Adipocyte (in vitro differentiated cells): ENCODE measurements around the gene INPPL1.
"Not testable (repeated sequence)": the region's sequence is repeated elsewhere in the genome, so short reads cannot be mapped to it uniquely, and the experiment has no call there.

Experiments used
- DNase-seq: peaks from one replicate; pipeline ENCODE4 v3.0.0-alpha.2; 2015; ENCODE audit warnings: low read depth
- H3K27me3 ChIP-seq: replicated peaks from 2 replicates; pipeline ENCODE4 v1.7.0; 2013; ENCODE audit warnings: mild to moderate bottlenecking, low read length, moderate library complexity; ENCODE audit not compliant: control insufficient read depth, insufficient read depth
- H3K36me3 ChIP-seq: 2 replicates; pipeline ENCODE4 v1.7.0; 2013; ENCODE audit warnings: low read length, mild to moderate bottlenecking, moderate library complexity; ENCODE audit not compliant: control insufficient read depth, insufficient read depth, severe bottlenecking
- H3K4me1 ChIP-seq: 2 replicates; pipeline ENCODE4 v1.7.0; 2013; ENCODE audit warnings: mild to moderate bottlenecking, low read length, moderate library complexity; ENCODE audit not compliant: control insufficient read depth, insufficient read depth
- H3K4me3 ChIP-seq: 2 replicates; pipeline ENCODE4 v1.7.0; 2013; ENCODE audit warnings: mild to moderate bottlenecking, low read length, moderate library complexity
- H3K9ac ChIP-seq: 2 replicates; pipeline ENCODE4 v1.7.0; 2013; ENCODE audit warnings: mild to moderate bottlenecking, low read length, moderate library complexity
- H3K9me3 ChIP-seq: 2 replicates; pipeline ENCODE4 v1.7.0; 2013; ENCODE audit warnings: mild to moderate bottlenecking, low read length, moderate library complexity; ENCODE audit not compliant: control insufficient read depth

Gene INPPL1, protein sequence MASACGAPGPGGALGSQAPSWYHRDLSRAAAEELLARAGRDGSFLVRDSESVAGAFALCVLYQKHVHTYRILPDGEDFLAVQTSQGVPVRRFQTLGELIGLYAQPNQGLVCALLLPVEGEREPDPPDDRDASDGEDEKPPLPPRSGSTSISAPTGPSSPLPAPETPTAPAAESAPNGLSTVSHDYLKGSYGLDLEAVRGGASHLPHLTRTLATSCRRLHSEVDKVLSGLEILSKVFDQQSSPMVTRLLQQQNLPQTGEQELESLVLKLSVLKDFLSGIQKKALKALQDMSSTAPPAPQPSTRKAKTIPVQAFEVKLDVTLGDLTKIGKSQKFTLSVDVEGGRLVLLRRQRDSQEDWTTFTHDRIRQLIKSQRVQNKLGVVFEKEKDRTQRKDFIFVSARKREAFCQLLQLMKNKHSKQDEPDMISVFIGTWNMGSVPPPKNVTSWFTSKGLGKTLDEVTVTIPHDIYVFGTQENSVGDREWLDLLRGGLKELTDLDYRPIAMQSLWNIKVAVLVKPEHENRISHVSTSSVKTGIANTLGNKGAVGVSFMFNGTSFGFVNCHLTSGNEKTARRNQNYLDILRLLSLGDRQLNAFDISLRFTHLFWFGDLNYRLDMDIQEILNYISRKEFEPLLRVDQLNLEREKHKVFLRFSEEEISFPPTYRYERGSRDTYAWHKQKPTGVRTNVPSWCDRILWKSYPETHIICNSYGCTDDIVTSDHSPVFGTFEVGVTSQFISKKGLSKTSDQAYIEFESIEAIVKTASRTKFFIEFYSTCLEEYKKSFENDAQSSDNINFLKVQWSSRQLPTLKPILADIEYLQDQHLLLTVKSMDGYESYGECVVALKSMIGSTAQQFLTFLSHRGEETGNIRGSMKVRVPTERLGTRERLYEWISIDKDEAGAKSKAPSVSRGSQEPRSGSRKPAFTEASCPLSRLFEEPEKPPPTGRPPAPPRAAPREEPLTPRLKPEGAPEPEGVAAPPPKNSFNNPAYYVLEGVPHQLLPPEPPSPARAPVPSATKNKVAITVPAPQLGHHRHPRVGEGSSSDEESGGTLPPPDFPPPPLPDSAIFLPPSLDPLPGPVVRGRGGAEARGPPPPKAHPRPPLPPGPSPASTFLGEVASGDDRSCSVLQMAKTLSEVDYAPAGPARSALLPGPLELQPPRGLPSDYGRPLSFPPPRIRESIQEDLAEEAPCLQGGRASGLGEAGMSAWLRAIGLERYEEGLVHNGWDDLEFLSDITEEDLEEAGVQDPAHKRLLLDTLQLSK

DNA sequence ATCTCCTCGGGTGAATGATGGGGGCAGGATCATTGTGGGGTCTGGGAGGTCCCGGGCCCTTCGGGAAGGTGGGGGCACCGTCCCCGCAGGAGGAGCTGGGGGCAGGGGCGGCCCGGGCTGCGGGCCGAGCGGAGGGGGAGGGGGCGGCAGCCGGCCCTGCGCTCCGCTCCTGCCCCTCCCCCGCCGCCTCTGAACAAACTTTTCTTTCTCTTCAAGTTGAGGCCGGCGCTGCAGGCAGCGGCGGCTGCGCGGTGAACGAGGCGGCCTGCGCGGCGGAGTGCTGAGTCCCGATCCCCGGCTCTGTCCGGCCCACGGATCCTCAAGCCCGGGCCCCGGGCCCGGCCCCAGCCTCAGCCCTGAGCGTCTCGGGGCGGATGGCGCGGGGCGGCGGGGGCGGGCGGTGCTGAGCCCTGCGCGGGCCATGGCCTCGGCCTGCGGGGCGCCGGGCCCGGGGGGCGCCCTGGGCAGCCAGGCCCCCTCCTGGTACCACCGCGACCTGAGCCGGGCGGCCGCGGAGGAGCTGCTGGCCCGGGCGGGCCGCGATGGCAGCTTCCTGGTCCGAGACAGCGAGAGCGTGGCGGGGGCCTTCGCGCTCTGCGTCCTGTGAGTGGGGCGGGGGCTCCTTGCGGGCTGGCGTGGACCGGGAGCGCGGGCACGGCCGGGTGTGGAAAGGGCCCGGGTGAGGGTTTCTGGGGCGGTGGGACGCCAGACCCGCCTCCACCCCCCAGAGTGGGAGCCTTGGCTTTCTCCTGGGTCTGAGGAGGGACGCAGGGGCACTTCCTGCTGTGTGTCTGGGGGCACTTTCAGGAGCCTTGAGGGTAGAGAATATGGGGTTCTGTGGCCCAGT lies at the start of gene INPPL1:
INPPL1 (plus strand) TSS at position 204 of the 847 bp plus-strand sequence; CDS start at position 422, 218 bp downstream.
- peak; percentile 80 for DNase-seq
- Histone ChIP-seq H3K27me3 (no peaks in the 10 kb centered on the region), H3K36me3 (peaks cover 26% of the 10 kb centered on the region), H3K9ac (peak within 1 kb of the TSS; percentile 94), H3K4me1 (peaks cover 18% of the 10 kb centered on the region), H3K4me3 (peak within 1 kb of the TSS; percentile 89), H3K9me3 (no peaks in the 10 kb centered on the region)

DNA sequence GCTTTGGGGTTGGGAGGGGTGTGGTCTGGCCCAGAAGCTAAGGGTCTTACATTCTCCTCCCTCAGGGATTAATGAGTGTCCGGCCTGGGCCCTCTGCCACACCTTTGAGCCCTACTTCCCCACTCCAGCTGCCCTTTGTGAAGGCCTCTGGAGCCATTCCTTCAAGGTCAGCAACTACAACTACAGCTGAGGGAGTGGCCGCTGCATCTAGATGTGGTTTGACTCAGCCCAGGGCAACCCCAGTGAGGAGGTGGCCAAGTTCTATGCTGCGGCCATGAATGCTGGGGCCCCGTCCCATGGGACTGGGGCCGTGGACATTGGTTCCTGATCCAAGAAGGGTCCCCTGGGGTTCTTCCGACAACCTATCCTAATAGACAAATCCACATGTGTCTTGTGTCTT lies 46.9 kb upstream of the INPPL1 start:
- H3K27me3 ChIP-seq = peaks cover 9% of the 10 kb centered on the region
- H3K9me3 ChIP-seq = no peaks in the 10 kb centered on the region
- H3K9ac ChIP-seq = no peak overlapping the region
- no peak for DNase-seq
- H3K36me3 ChIP-seq = no peaks in the 10 kb centered on the region
- no peak overlapping the region for H3K4me3 ChIP-seq
- H3K4me1 ChIP-seq = no peaks in the 10 kb centered on the region

DNA sequence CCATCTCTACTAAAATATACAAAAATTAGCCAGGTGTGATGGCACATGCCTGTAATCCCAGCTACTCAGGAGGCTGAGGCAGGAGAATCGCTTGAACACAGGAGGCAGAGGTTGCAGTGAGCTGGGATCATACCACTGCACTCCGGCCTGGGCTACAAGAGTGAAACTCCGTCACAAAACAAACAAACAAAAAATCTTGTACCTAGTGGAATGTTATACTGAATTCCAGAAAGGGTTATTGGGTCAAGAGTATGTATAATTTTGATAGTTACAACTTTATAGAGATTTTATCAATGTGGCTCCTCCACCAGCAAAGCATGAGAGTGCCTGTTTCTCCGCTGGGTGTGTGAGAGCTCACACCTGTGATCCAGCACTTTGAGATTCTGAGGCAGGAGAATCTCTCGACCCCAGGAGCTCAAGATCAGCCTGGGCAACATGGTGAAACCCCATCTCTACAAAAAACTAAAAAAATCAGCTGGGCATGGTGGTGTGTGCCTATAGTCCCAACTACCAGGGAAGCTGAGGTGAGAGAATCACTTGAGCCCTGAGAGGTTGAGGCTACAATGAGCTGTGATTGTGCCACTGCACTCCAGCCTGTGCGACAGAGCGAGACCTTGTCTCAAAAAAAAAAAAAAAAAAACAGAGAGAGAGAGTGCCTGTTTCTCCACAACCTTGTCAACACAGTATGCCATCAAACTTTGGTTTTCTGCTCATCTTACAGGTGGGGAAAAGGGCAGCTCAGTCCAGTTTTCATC lies 45.3 kb upstream of the INPPL1 start:
- Histone ChIP-seq H3K4me3 (no peak overlapping the region), H3K9ac (no peak overlapping the region), H3K4me1 (no peaks in the 10 kb centered on the region), H3K9me3 (no peaks in the 10 kb centered on the region), H3K27me3 (peaks cover 9% of the 10 kb centered on the region), H3K36me3 (no peaks in the 10 kb centered on the region)
- DNase-seq = no peak

DNA sequence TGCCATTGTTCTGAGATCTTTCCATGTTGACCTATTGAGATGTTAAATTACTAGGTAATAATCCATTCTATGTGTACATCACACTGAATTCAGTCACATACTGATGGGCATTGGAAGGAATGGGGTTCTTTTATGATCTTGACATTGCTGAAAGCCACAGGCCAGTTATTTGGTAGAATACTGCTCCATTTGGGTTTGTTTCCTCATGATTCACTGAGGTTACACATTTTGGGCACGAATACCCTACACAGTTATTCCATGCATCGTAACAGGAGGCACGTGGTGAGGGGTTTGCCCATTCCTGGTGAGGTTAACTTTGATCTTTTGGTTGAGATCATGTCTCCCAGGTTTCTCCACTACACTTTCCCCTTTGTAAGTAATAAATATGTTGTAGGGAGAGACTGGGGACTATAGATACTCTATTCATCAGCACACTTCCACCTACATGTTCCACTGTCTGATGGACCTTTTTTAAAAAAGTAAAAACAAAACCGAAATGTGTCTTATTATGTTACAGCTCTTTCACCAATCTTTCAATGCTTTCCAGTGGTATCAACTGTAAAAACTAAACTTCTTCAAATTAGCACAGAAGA lies 44.7 kb upstream of the INPPL1 start:
- H3K27me3 ChIP-seq = peaks cover 9% of the 10 kb centered on the region
- no peak overlapping the region for H3K4me3 ChIP-seq
- no peak overlapping the region for H3K9ac ChIP-seq
- no peaks in the 10 kb centered on the region for H3K9me3 ChIP-seq
- H3K36me3 ChIP-seq = no peaks in the 10 kb centered on the region
- DNase-seq = no peak
- no peaks in the 10 kb centered on the region for H3K4me1 ChIP-seq

DNA sequence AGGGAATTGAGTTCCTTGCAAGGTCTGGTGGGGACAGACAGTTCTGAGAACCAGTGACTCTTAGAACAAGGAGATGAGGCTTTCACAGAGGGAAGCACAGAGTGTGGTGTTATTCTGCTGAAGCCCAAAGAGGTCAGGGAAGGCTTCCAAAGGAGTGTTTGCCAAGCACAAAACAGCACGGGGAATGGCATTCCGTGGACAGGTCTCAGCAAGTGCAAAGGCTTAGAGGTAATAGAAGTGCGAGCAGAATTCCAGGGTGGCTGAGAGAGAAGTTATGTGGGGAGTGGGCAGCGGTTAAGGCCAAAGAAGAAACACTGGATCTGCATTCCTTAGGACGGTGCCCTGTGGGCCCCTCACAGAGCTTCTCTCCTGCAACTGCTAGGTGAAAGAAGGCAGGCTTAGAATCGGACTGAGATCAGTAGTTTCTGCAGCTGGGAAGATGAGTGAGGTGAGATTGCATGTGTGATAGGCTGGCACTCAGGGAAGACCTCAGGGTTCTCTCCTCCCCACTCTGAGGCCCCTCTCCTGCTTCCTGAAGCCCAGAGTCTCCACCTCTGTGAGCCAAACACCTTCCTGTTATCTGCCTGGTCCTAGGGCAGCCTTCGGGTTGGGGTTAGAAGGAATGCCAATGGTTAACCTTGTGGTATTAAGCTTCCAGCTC lies 43.5 kb upstream of the INPPL1 start:
- H3K27me3 ChIP-seq, H3K4me3 ChIP-seq, H3K36me3 ChIP-seq, DNase-seq, H3K4me1 ChIP-seq, H3K9ac ChIP-seq, H3K9me3 ChIP-seq: not testable (repeated sequence)

DNA sequence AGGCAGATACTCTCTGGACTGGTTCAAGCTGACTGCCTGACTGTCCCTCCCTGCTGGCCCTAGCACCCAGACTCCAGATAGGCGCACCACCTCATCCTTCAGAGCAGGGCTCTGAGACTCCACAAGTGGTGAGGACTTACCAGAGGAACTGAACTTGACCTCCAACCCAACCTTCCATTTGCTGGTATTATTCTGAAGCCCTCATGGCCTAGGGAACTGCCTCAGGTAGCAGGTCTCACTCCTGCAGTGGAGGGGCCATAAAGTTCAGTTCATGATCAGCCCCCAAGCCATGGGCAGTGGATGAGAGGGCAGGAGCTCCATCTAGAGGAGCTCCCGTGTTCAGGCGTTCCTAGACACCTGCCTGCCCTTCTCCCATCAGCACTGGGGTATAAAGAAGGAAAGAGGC lies 43.0 kb upstream of the INPPL1 start:
- H3K4me3 ChIP-seq, H3K36me3 ChIP-seq, H3K4me1 ChIP-seq, H3K27me3 ChIP-seq, H3K9ac ChIP-seq, H3K9me3 ChIP-seq, DNase-seq: not testable (repeated sequence)

DNA sequence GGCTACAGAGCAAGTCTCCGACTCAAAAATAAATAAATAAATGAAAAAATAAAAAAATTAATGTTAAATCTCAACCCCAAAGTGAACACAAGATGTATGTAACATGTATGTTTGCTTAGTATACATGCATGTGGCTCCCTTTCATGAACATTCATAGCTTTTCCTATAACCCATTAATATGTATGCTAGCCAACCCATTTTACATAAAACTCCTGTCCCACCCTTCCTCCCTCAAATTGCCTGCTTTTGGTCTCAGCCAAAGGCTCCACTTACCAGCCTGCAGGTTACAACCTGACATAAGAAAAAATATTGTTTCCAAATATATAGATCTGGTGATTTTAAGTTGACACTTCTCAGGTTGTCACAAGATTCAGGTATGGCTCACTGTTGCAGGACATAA lies 36.3 kb upstream of the INPPL1 start:
- Histone ChIP-seq H3K4me3 (no peak overlapping the region), H3K27me3 (peaks cover 4% of the 10 kb centered on the region), H3K9me3 (no peaks in the 10 kb centered on the region), H3K36me3 (no peaks in the 10 kb centered on the region), H3K4me1 (no peaks in the 10 kb centered on the region), H3K9ac (no peak overlapping the region)
- no peak for DNase-seq

DNA sequence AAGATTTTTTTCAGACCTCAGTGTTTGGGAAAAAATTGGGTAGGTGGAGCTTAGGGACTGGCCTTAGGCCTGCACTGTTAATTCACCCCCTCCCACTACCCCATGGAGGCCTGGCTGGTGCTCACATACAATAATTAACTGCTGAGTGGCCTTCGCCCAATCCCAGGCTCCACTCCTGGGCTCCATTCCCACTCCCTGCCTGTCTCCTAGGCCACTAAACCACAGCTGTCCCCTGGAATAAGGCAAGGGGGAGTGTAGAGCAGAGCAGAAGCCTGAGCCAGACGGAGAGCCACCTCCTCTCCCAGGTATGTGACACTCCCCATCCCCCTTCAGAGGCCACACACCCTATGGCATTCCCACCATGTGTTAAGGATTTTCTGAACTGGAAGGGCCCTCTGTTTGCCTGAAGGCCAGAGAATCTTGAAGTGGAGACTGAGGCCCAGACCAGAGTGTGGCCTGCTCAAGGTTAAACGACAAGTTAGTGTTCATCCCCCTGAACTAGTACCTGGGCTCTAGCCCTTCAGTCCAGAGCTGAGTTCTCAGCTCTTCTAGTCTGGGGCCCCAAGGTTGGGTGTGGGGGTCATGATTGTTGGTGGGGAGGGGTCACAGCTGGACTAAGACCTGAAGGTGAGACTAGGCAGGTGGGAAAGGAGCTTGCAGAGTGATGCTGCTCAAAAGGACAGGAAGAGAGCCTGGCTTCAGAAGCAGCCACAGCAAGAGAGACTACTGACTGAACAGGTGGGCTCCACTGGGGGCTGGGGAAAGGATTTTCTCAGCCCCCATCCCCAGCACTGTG lies 34.9 kb upstream of the INPPL1 start:
- Histone ChIP-seq H3K36me3 (no peaks in the 10 kb centered on the region), H3K27me3 (peaks cover 4% of the 10 kb centered on the region), H3K9me3 (no peaks in the 10 kb centered on the region), H3K4me1 (no peaks in the 10 kb centered on the region), H3K9ac (no peak overlapping the region), H3K4me3 (no peak overlapping the region)
- DNase-seq = no peak

DNA sequence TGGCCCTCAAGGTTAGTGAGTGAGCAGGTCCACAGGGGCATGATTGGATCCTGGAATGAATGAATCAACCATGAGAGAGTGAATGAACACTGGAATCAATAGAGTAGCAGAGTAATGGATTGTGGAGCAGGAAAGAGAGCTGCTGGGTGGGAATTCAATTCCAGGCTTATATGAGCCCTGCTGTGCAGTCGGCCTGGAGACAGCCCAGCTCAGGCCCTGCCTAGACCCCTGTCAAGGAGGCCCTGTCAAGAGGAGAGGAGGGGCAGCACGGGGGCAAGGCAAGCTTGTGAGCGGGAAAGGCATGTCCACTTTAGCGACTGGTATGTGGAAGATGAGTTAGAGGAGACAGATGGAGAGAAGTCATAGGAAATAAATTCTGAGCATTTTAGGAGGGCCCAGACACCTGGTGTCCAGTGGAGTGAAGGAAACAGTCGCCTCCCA lies 33.9 kb upstream of the INPPL1 start:
- DNase-seq = no peak
- Histone ChIP-seq H3K9me3 (no peaks in the 10 kb centered on the region), H3K4me3 (no peak overlapping the region), H3K9ac (no peak overlapping the region), H3K4me1 (no peaks in the 10 kb centered on the region), H3K27me3 (peaks cover 9% of the 10 kb centered on the region), H3K36me3 (no peaks in the 10 kb centered on the region)
